A549 (cell line): ENCODE measurements around the gene ARF5. TPM values are rescaled to one million over a fixed set of nuclear protein-coding genes. Genes with fewer than 3 reads are reported as not detected.

Experiments used
- ATAC-seq, 2 experiments: fragments of 200-7000 bp in 1 of 2; fragments of >200 bp in 1 of 2; cut with Nextera tagmentation in 1 of 2; cut with Tn5 transposase in 1 of 2; 3 replicates each; pipeline versions ENCODE4 v1.8.0 to v1.9.1; 2018 to 2020; ENCODE audit warnings: mild to moderate bottlenecking in 1 of 2, moderate library complexity in 1 of 2
- CTCF ChIA-PET: fragments of 300-600 bp; sonication (Branson Sonifier 250); formaldehyde crosslinking; extraction: SDS; loops from one replicate; lab custom pipeline; 2021; ENCODE audit warnings: antibody characterized with exemption, inconsistent platforms; lab: Yijun Ruan, JAX
- POLR2A ChIA-PET: fragments of 350-600 bp; formaldehyde crosslinking; extraction: SDS; loops from one replicate; lab custom pipeline; 2021; ENCODE audit warnings: antibody characterized with exemption, inconsistent platforms; lab: Yijun Ruan, JAX
- DNase-seq, 2 experiments: peaks; one replicate each; pipeline versions ENCODE4 v3.0.0 to v3.0.0-alpha.2; 2011 to 2016; ENCODE audit warnings: low read depth in 1 of 2, low spot score in 1 of 2
- FAIRE-seq: peaks from 2 replicates; lab custom pipeline; 2011; peaks lifted over from hg19 to GRCh38; lab: Jason Lieb, UNC
- H3K27ac ChIP-seq, 2 experiments: fragments of >200 bp; sonication (Bioruptor Twin); formaldehyde crosslinking; 3 replicates each; pipeline ENCODE4 v1.5.1; 2016 to 2017
- H3K4me1 ChIP-seq: fragments of >200 bp; sonication (Bioruptor Twin); formaldehyde crosslinking; 3 replicates; pipeline ENCODE4 v1.6.1; 2016
- H3K4me2 ChIP-seq: fragments of >200 bp; sonication (Bioruptor Twin); formaldehyde crosslinking; 3 replicates; pipeline ENCODE4 v1.6.1; 2016
- H3K4me3 ChIP-seq: fragments of >200 bp; sonication (Bioruptor Twin); formaldehyde crosslinking; 3 replicates; pipeline ENCODE4 v1.5.1; 2016
- H3K9me3 ChIP-seq: fragments of >200 bp; sonication (Bioruptor Twin); formaldehyde crosslinking; 3 replicates; pipeline ENCODE4 v1.6.1; 2016
- BHLHE40 ChIP-seq: IDR thresholded peaks from 2 replicates; pipeline ENCODE4 v1.6.1; 2012; ENCODE audit warnings: low read depth, low read length, inconsistent platforms
- CHD2 ChIP-seq: fragments of 150-350 bp; IDR thresholded peaks from 2 replicates; pipeline ENCODE4 v1.6.1; 2014; ENCODE audit warnings: low read length; ENCODE audit not compliant: partially characterized antibody
- CHD4 ChIP-seq: fragments of 200-600 bp; sonication (generic); IDR thresholded peaks from 2 replicates; pipeline ENCODE4 v1.6.1; 2016; ENCODE audit warnings: antibody characterized with exemption, mild to moderate bottlenecking, borderline replicate concordance
- FOSB ChIP-seq: fragments of 250-450 bp; sonication (Bioruptor Pico); IDR thresholded peaks from 2 replicates; pipeline ENCODE4 v1.5.0; 2020; ENCODE audit warnings: mild to moderate bottlenecking, moderate library complexity
- FOSL2 ChIP-seq, 2 experiments: fragments of 450-650 bp in 1 of 2; fragments of >200 bp in 1 of 2; sonication (Bioruptor Twin) in 1 of 2; formaldehyde crosslinking; IDR thresholded peaks; 2 replicates each; pipeline versions ENCODE4 v1.5.0 to v1.6.1; 2016 to 2020; ENCODE audit warnings: mild to moderate bottlenecking in 1 of 2, moderate library complexity in 1 of 2
- HEYL ChIP-seq: fragments of 250-450 bp; sonication (Bioruptor Pico); IDR thresholded peaks from 2 replicates; pipeline ENCODE4 v1.8.0; 2021; ENCODE audit warnings: mild to moderate bottlenecking, moderate library complexity
- HOXA7 ChIP-seq: fragments of 250-450 bp; sonication (Bioruptor Pico); IDR thresholded peaks from 2 replicates; pipeline ENCODE4 v1.5.0; 2020; ENCODE audit warnings: mild to moderate bottlenecking, moderate library complexity
- JUN ChIP-seq, 2 experiments: fragments of >200 bp; sonication (Bioruptor Twin); formaldehyde crosslinking; IDR thresholded peaks; 2 replicates in 1 of 2; 3 replicates in 1 of 2; pipeline ENCODE4 v1.6.1; 2016 to 2017
- KDM5A ChIP-seq: fragments of 200-600 bp; sonication (generic); IDR thresholded peaks from 2 replicates; pipeline ENCODE4 v1.6.1; 2016; ENCODE audit warnings: antibody characterized with exemption, mild to moderate bottlenecking
- MAZ ChIP-seq: fragments of 150-350 bp; IDR thresholded peaks from 2 replicates; pipeline ENCODE4 v1.6.1; 2014; ENCODE audit warnings: antibody characterized with exemption, low read depth, low read length, borderline replicate concordance
- NFE2L2 ChIP-seq: fragments of 150-350 bp; conservative IDR thresholded peaks from 2 replicates; pipeline ENCODE4 v1.6.1; 2014; ENCODE audit warnings: low read length
- NR3C1 ChIP-seq: fragments of >200 bp; sonication (Bioruptor Twin); formaldehyde crosslinking; IDR thresholded peaks from 3 replicates; pipeline ENCODE4 v1.6.1; 2017
- POLR2A ChIP-seq: IDR thresholded peaks from 2 replicates; pipeline ENCODE4 v1.6.1; 2012; ENCODE audit warnings: mild to moderate bottlenecking, low read length
- REST ChIP-seq: fragments of 200-600 bp; sonication (generic); IDR thresholded peaks from 2 replicates; pipeline ENCODE4 v1.6.1; 2016; ENCODE audit warnings: antibody characterized with exemption, mild to moderate bottlenecking, moderate library complexity
- RNF2 ChIP-seq: fragments of 200-600 bp; sonication (generic); IDR thresholded peaks from 2 replicates; pipeline ENCODE4 v1.6.1; 2016; ENCODE audit warnings: low read depth, mild to moderate bottlenecking, antibody characterized with exemption, moderate library complexity, borderline replicate concordance
- SMC3 ChIP-seq: fragments of >200 bp; sonication (Bioruptor Twin); formaldehyde crosslinking; IDR thresholded peaks from 3 replicates; pipeline ENCODE4 v1.6.1; 2018; ENCODE audit warnings: inconsistent platforms
- ZSCAN20 ChIP-seq: fragments of 250-450 bp; sonication (Bioruptor Pico); IDR thresholded peaks from 2 replicates; pipeline ENCODE4 v1.8.0; 2022; ENCODE audit warnings: mild to moderate bottlenecking, moderate library complexity
- polyA plus RNA-seq, 4 experiments: library from polyadenylated mRNA; depleted of rRNA in 3 of 4; stranded (reverse); fragments of >200 nt; fragmentation: RNase III in 1 of 4; extraction: RNeasy Plus Mini Kit Qiagen cat#74134 plus additional on column Dnase treatment in 1 of 4; gene quantifications; 2 replicates in 3 of 4; 3 replicates in 1 of 4; pipeline ENCODE4 v1.2.3, GENCODE V29; 2011 to 2017

The ARF5 gene
- polyA plus RNA-seq, 2 of the 4 experiments (the other 2 are of a cell fraction) = 163 to 172 TPM

GRCh38 chr7:127638197-127638596 is 50.0 kb downstream of the ARF5 start:
- no peak overlapping the region for H3K4me2 ChIP-seq
- H3K9me3 ChIP-seq = no peaks in the 10 kb centered on the region
- ATAC-seq (no peak), DNase-seq (no peak), FAIRE-seq (no peak)
- no peak overlapping the region for H3K4me3 ChIP-seq
- H3K27ac ChIP-seq = no peak overlapping the region
- POLR2A ChIA-PET = no interaction called here
- H3K4me1 ChIP-seq = no peaks in the 10 kb centered on the region
- TF ChIP-seq SMC3 (no peak), RNF2 (no peak), FOSL2 (IDR thresholded peaks at IDR 0.05) (no peak), FOSL2 (CRISPR knock-in tag; IDR thresholded peaks at IDR 0.05) (no peak), ZSCAN20 (CRISPR knock-in tag) (no peak), KDM5A (no peak), POLR2A (no peak), HEYL (CRISPR knock-in tag) (no peak), NR3C1 (no peak), REST (no peak), MAZ (no peak), CHD2 (no peak), BHLHE40 (no peak), FOSB (no peak), NFE2L2 (no peak), HOXA7 (CRISPR knock-in tag) (no peak), JUN (IDR thresholded peaks at IDR 0.05) (no peak), CHD4 (no peak)
- CTCF ChIA-PET = interaction anchor here (1.2 kb wide), 1 partner anchor 9 kb away, joined by 3 read pairs; no protein-coding TSS in a partner anchor

Other genes with a start within 250 kb of the ARF5 start
- 17.2 and 17.8 TPM in 2 replicates for gene ZNF800, start 195.7 kb upstream of the ARF5 start, polyA plus RNA-seq (2011; rRNA removed)
- 8.7 to 10.2 TPM (median 9.0 TPM) in 3 replicates for gene ZNF800, start 195.7 kb upstream of the ARF5 start, polyA plus RNA-seq (2017; fragmentation: RNase III; extraction: RNeasy Plus Mini Kit Qiagen cat#74134 plus additional on column Dnase treatment)
- 15.7 and 15.8 TPM in 2 replicates for gene GCC1, start 2.8 kb upstream of the ARF5 start, polyA plus RNA-seq (2011; rRNA removed)
- gene GCC1, start 2.8 kb upstream of the ARF5 start, polyA plus RNA-seq (2017; fragmentation: RNase III; extraction: RNeasy Plus Mini Kit Qiagen cat#74134 plus additional on column Dnase treatment) = 11.8 to 13.4 TPM (median 12.5 TPM) in 3 replicates
- gene FSCN3, start 5.3 kb downstream of the ARF5 start, polyA plus RNA-seq (2011; rRNA removed) = 0.09 and 0.31 TPM in 2 replicates
- gene FSCN3, start 5.3 kb downstream of the ARF5 start, polyA plus RNA-seq (2017; fragmentation: RNase III; extraction: RNeasy Plus Mini Kit Qiagen cat#74134 plus additional on column Dnase treatment) = 0.15 to 0.42 TPM (median 0.26 TPM) in 3 replicates
- gene PAX4, start 29.7 kb downstream of the ARF5 start, polyA plus RNA-seq (2011; rRNA removed) = not detected in 2 replicates
- gene PAX4, start 29.7 kb downstream of the ARF5 start, polyA plus RNA-seq (2017; fragmentation: RNase III; extraction: RNeasy Plus Mini Kit Qiagen cat#74134 plus additional on column Dnase treatment) = not detected in 3 replicates
- 132 and 138 TPM in 2 replicates for gene SND1, start 63.8 kb downstream of the ARF5 start, polyA plus RNA-seq (2011; rRNA removed)
- gene SND1, start 63.8 kb downstream of the ARF5 start, polyA plus RNA-seq (2017; fragmentation: RNase III; extraction: RNeasy Plus Mini Kit Qiagen cat#74134 plus additional on column Dnase treatment) = 102 to 105 TPM (median 105 TPM) in 3 replicates